ENCODE results near the gene ATOH1. TPM values are rescaled to one million over a fixed set of nuclear protein-coding genes. Genes with fewer than 3 reads are reported as not detected.

Gene ATOH1
- total and polyA plus RNA-seq, 2 experiments from 2014 or later = 0.24 to 0.69 TPM

DNA sequence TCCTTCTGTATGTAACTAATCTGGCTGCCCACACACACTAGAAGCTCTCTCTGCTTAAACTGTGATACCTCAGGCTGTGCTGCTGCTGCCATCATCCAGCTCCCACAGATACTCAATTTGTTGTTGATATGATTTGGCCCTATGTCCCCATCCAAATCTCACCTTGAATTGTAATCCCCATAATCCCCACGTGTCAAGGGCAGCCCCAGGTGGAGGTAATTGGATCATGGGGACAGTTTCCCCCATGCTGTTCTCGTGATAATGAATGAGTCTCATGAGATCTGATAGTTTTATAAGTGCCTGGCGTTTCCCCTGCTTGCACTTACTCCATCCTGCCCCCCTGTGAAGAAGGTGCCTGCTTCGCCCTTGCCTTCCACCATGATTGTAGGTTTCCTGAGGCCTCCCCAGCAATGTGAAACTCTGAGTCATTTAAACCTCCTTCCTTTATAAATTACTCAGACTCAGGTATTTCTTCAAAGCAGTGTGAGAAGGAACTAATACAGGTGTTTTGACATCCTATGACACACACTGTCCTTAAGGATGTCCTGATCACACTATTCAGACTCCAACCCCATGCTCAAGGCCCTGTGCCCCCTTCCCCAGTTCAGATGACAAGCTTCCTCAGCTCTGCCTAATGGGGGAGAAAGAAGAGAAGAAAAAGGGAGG lies 2.9 kb upstream of the ATOH1 start:
- TF ChIP-seq STAT1 (IDR thresholded peaks at IDR 0.05; ENCODE audit: unreplicated experiment) (no peak), EZH2 (IDR thresholded peaks at IDR 0.05; ENCODE audit: low read depth, unreplicated experiment) (no peak), JUNB (IDR thresholded peaks at IDR 0.05; ENCODE audit: unreplicated experiment) (no peak), CREB1 (CRISPR knock-in tag; IDR thresholded peaks at IDR 0.05; ENCODE audit: low read depth) (no peak), POLR2AphosphoS5 (IDR thresholded peaks at IDR 0.05; ENCODE audit: low read depth) (no peak), NANOG (IDR thresholded peaks at IDR 0.05; ENCODE audit: borderline replicate concordance) (no peak), ZNF114 (CRISPR knock-in tag; IDR thresholded peaks at IDR 0.05) (no peak), EZH2phosphoT487 (IDR thresholded peaks at IDR 0.05; ENCODE audit: unreplicated experiment) (no peak), ZNF331 (CRISPR knock-in tag; IDR thresholded peaks at IDR 0.05; ENCODE audit: low read depth) (no peak)
- TF ChIP-seq, protein P1, sequence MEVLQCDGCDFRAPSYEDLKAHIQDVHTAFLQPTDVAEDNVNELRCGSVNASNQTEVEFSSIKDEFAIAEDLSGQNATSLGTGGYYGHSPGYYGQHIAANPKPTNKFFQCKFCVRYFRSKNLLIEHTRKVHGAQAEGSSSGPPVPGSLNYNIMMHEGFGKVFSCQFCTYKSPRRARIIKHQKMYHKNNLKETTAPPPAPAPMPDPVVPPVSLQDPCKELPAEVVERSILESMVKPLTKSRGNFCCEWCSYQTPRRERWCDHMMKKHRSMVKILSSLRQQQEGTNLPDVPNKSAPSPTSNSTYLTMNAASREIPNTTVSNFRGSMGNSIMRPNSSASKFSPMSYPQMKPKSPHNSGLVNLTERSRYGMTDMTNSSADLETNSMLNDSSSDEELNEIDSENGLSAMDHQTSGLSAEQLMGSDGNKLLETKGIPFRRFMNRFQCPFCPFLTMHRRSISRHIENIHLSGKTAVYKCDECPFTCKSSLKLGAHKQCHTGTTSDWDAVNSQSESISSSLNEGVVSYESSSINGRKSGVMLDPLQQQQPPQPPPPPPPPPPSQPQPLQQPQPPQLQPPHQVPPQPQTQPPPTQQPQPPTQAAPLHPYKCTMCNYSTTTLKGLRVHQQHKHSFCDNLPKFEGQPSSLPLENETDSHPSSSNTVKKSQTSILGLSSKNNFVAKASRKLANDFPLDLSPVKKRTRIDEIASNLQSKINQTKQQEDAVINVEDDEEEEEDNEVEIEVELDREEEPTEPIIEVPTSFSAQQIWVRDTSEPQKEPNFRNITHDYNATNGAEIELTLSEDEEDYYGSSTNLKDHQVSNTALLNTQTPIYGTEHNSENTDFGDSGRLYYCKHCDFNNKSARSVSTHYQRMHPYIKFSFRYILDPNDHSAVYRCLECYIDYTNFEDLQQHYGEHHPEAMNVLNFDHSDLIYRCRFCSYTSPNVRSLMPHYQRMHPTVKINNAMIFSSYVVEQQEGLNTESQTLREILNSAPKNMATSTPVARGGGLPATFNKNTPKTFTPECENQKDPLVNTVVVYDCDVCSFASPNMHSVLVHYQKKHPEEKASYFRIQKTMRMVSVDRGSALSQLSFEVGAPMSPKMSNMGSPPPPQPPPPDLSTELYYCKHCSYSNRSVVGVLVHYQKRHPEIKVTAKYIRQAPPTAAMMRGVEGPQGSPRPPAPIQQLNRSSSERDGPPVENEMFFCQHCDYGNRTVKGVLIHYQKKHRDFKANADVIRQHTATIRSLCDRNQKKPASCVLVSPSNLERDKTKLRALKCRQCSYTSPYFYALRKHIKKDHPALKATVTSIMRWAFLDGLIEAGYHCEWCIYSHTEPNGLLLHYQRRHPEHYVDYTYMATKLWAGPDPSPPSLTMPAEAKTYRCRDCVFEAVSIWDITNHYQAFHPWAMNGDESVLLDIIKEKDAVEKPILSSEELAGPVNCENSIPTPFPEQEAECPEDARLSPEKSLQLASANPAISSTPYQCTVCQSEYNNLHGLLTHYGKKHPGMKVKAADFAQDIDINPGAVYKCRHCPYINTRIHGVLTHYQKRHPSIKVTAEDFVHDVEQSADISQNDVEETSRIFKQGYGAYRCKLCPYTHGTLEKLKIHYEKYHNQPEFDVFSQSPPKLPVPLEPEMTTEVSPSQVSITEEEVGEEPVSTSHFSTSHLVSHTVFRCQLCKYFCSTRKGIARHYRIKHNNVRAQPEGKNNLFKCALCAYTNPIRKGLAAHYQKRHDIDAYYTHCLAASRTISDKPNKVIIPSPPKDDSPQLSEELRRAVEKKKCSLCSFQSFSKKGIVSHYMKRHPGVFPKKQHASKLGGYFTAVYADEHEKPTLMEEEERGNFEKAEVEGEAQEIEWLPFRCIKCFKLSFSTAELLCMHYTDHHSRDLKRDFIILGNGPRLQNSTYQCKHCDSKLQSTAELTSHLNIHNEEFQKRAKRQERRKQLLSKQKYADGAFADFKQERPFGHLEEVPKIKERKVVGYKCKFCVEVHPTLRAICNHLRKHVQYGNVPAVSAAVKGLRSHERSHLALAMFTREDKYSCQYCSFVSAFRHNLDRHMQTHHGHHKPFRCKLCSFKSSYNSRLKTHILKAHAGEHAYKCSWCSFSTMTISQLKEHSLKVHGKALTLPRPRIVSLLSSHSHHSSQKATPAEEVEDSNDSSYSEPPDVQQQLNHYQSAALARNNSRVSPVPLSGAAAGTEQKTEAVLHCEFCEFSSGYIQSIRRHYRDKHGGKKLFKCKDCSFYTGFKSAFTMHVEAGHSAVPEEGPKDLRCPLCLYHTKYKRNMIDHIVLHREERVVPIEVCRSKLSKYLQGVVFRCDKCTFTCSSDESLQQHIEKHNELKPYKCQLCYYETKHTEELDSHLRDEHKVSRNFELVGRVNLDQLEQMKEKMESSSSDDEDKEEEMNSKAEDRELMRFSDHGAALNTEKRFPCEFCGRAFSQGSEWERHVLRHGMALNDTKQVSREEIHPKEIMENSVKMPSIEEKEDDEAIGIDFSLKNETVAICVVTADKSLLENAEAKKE (CRISPR knock-in tag; IDR thresholded peaks at IDR 0.05) = no peak
- TF ChIP-seq, protein P2, sequence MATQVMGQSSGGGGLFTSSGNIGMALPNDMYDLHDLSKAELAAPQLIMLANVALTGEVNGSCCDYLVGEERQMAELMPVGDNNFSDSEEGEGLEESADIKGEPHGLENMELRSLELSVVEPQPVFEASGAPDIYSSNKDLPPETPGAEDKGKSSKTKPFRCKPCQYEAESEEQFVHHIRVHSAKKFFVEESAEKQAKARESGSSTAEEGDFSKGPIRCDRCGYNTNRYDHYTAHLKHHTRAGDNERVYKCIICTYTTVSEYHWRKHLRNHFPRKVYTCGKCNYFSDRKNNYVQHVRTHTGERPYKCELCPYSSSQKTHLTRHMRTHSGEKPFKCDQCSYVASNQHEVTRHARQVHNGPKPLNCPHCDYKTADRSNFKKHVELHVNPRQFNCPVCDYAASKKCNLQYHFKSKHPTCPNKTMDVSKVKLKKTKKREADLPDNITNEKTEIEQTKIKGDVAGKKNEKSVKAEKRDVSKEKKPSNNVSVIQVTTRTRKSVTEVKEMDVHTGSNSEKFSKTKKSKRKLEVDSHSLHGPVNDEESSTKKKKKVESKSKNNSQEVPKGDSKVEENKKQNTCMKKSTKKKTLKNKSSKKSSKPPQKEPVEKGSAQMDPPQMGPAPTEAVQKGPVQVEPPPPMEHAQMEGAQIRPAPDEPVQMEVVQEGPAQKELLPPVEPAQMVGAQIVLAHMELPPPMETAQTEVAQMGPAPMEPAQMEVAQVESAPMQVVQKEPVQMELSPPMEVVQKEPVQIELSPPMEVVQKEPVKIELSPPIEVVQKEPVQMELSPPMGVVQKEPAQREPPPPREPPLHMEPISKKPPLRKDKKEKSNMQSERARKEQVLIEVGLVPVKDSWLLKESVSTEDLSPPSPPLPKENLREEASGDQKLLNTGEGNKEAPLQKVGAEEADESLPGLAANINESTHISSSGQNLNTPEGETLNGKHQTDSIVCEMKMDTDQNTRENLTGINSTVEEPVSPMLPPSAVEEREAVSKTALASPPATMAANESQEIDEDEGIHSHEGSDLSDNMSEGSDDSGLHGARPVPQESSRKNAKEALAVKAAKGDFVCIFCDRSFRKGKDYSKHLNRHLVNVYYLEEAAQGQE (IDR thresholded peaks at IDR 0.05; ENCODE audit: unreplicated experiment) = no peak
- TF ChIP-seq, protein P3, sequence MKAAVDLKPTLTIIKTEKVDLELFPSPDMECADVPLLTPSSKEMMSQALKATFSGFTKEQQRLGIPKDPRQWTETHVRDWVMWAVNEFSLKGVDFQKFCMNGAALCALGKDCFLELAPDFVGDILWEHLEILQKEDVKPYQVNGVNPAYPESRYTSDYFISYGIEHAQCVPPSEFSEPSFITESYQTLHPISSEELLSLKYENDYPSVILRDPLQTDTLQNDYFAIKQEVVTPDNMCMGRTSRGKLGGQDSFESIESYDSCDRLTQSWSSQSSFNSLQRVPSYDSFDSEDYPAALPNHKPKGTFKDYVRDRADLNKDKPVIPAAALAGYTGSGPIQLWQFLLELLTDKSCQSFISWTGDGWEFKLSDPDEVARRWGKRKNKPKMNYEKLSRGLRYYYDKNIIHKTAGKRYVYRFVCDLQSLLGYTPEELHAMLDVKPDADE (IDR thresholded peaks at IDR 0.05) = no peak
- TF ChIP-seq, protein P4, sequence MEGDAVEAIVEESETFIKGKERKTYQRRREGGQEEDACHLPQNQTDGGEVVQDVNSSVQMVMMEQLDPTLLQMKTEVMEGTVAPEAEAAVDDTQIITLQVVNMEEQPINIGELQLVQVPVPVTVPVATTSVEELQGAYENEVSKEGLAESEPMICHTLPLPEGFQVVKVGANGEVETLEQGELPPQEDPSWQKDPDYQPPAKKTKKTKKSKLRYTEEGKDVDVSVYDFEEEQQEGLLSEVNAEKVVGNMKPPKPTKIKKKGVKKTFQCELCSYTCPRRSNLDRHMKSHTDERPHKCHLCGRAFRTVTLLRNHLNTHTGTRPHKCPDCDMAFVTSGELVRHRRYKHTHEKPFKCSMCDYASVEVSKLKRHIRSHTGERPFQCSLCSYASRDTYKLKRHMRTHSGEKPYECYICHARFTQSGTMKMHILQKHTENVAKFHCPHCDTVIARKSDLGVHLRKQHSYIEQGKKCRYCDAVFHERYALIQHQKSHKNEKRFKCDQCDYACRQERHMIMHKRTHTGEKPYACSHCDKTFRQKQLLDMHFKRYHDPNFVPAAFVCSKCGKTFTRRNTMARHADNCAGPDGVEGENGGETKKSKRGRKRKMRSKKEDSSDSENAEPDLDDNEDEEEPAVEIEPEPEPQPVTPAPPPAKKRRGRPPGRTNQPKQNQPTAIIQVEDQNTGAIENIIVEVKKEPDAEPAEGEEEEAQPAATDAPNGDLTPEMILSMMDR (conservative IDR thresholded peaks at IDR 0.05; ENCODE audit: low read depth in 2 of 2) = no peak
- H3K36me3 ChIP-seq (ENCODE audit: insufficient read depth) = no peaks in the 10 kb centered on the region
- peaks cover 44% of the 10 kb centered on the region for H3K27me3 ChIP-seq (ENCODE audit: insufficient read depth)
- H3K79me2 ChIP-seq (replicated peaks; ENCODE audit: insufficient read depth) = no peaks in the 10 kb centered on the region
- no peaks in the 10 kb centered on the region for H4K20me1 ChIP-seq (replicated peaks; ENCODE audit: insufficient read depth)
- no peaks in the 10 kb centered on the region for H3K9me2 ChIP-seq (ENCODE audit: insufficient read depth)
- Mint-ChIP-seq H3K9me3 (no peaks in the 10 kb centered on the region), H3K4me3 (no peak overlapping the region), H3K36me3 (ENCODE audit: low read depth) (no peaks in the 10 kb centered on the region; the same call in 2 of the 3 replicates), H3K27ac (no peak overlapping the region), H3K27me3 (ENCODE audit: insufficient read depth, low read depth, poor library complexity) (peaks cover 56% of the 10 kb centered on the region), H3K4me1 (peaks cover 20% of the 10 kb centered on the region)
- ATAC-seq (no peak), DNase-seq (ENCODE audit: low spot score) (no peak)
- H3F3A ChIP-seq (replicated peaks; ENCODE audit: low read depth) = peaks cover 4% of the 10 kb centered on the region; the same call in 1 of the 2 replicates
- no peak overlapping the region for H3K4me2 ChIP-seq
- peaks cover 19% of the 10 kb centered on the region for H3K4me1 ChIP-seq (ENCODE audit: insufficient read depth)
- no peak overlapping the region for H3K4me3 ChIP-seq
- no peak overlapping the region for H2AFZ ChIP-seq
- no peak overlapping the region for H3K27ac ChIP-seq (ENCODE audit: low read depth)
